ENCODE data around the gene SLC24A5. TPM values are rescaled to one million over a fixed set of nuclear protein-coding genes. Genes with fewer than 3 reads are reported as not detected.

Gene SLC24A5
- total RNA-seq, 1 donor = not detected

DNA sequence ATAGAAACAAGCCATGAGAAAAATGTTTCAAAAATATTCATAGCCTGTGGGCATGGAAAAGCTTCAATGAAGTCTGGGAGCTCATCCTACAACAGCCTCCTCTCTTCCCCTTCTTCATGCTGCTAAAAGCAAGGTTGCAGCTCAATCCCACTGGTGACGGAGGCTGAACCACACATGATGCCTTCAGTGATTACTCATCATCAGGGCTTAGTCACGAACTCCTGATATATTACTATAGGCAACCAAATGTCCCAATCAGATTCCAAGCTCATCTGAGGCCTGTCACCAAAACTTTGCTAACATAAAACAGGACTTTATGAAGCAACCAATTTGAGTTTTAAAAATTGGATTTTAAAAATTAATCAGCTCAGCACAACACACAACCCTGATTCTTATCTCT is 24.0 kb upstream of the SLC24A5 start:
- Histone ChIP-seq H3K4me3 (ENCODE audit: insufficient read depth, low read length) (no peak overlapping the region), H3K36me3 (ENCODE audit: insufficient read depth, low read length) (no peaks in the 10 kb centered on the region), H3K79me2 (ENCODE audit: insufficient read depth, low read length) (no peaks in the 10 kb centered on the region), H3K27ac (ENCODE audit: low read depth, low read length) (no peak overlapping the region), H4K20me1 (ENCODE audit: insufficient read depth, low read length) (no peaks in the 10 kb centered on the region), H3K27me3 (ENCODE audit: insufficient read depth, low read length) (no peaks in the 10 kb centered on the region), H3K4me2 (ENCODE audit: insufficient read depth, low read length) (no peak overlapping the region), H3K9me3 (ENCODE audit: low read depth, low read length) (no peaks in the 10 kb centered on the region), H2AFZ (ENCODE audit: low read length) (no peak overlapping the region), H3K4me1 (ENCODE audit: insufficient read depth, low read length) (peaks cover 4% of the 10 kb centered on the region)
- peak; percentile 82 for DNase-seq (ENCODE audit: insufficient read length, low spot score, missing footprints)
- TF ChIP-seq, protein P1, sequence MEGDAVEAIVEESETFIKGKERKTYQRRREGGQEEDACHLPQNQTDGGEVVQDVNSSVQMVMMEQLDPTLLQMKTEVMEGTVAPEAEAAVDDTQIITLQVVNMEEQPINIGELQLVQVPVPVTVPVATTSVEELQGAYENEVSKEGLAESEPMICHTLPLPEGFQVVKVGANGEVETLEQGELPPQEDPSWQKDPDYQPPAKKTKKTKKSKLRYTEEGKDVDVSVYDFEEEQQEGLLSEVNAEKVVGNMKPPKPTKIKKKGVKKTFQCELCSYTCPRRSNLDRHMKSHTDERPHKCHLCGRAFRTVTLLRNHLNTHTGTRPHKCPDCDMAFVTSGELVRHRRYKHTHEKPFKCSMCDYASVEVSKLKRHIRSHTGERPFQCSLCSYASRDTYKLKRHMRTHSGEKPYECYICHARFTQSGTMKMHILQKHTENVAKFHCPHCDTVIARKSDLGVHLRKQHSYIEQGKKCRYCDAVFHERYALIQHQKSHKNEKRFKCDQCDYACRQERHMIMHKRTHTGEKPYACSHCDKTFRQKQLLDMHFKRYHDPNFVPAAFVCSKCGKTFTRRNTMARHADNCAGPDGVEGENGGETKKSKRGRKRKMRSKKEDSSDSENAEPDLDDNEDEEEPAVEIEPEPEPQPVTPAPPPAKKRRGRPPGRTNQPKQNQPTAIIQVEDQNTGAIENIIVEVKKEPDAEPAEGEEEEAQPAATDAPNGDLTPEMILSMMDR (IDR thresholded peaks at IDR 0.05; ENCODE audit: extremely low read depth, low read depth, low read length) = no peak

DNA sequence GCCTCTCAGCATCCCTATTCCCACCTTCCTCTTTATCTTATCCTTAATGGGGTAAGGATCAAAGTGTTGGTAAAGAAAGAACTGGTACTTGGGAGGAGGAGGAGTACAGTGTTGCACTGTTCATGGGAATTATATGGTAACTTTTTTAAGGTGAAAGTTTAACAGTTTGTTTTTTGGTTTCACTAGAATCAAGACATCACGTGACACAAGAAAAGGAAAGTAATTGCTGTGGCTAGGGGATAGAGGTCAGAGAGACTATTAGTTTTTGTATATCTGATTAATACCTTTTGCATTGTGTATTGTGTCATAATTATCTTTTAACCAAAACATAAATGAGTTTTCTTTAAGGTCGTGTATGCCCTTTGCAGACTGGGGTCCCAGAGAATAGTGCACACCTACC is 23.5 kb upstream of the SLC24A5 start:
- H3K4me1 ChIP-seq (ENCODE audit: insufficient read depth, low read length) = peaks cover 4% of the 10 kb centered on the region
- H2AFZ ChIP-seq (ENCODE audit: low read length) = no peak overlapping the region
- H3K9me3 ChIP-seq (ENCODE audit: low read depth, low read length) = no peaks in the 10 kb centered on the region
- H3K4me3 ChIP-seq (ENCODE audit: insufficient read depth, low read length) = no peak overlapping the region
- no peak overlapping the region for H3K4me2 ChIP-seq (ENCODE audit: insufficient read depth, low read length)
- H3K79me2 ChIP-seq (ENCODE audit: insufficient read depth, low read length) = no peaks in the 10 kb centered on the region
- DNase-seq (ENCODE audit: insufficient read length, low spot score, missing footprints) = no peak
- TF ChIP-seq, protein P1 (IDR thresholded peaks at IDR 0.05; ENCODE audit: extremely low read depth, low read depth, low read length) = no peak
- H3K36me3 ChIP-seq (ENCODE audit: insufficient read depth, low read length) = no peaks in the 10 kb centered on the region
- no peaks in the 10 kb centered on the region for H4K20me1 ChIP-seq (ENCODE audit: insufficient read depth, low read length)
- no peaks in the 10 kb centered on the region for H3K27me3 ChIP-seq (ENCODE audit: insufficient read depth, low read length)
- no peak overlapping the region for H3K27ac ChIP-seq (ENCODE audit: low read depth, low read length)

DNA sequence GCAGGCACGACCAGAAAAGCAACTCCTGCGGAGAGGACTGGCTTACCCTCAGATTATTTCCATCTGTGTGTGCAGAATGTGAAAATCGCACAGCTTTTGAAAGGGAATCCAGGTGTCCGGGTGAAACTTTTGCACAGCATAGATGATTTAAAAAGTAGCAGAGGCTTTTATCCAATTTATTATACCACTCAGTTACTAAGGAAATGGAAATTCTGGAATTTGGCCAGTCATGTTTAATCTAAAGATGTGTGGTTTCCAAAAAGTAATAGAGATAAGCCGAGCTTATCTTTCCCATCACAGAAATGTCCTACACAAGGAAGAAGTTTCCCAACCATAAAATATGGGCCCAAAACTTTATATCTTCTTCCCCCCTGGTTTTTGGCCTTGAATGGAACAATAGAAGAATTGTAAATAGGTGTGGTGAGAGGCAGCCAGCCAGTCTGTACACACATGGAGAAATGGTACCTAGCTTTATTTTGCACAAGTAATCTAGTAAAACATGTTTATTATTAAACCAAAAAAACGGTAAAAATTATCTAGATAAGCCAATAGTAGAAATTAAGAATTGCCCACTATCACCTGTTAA is 19.3 kb upstream of the SLC24A5 start:
- Histone ChIP-seq H2AFZ (ENCODE audit: low read length) (no peak overlapping the region), H3K27me3 (ENCODE audit: insufficient read depth, low read length) (peaks cover 6% of the 10 kb centered on the region), H3K79me2 (ENCODE audit: insufficient read depth, low read length) (no peaks in the 10 kb centered on the region), H4K20me1 (ENCODE audit: insufficient read depth, low read length) (no peaks in the 10 kb centered on the region), H3K9me3 (ENCODE audit: low read depth, low read length) (no peaks in the 10 kb centered on the region), H3K4me2 (ENCODE audit: insufficient read depth, low read length) (no peak overlapping the region), H3K36me3 (ENCODE audit: insufficient read depth, low read length) (no peaks in the 10 kb centered on the region), H3K27ac (ENCODE audit: low read depth, low read length) (no peak overlapping the region), H3K4me3 (ENCODE audit: insufficient read depth, low read length) (no peak overlapping the region), H3K4me1 (ENCODE audit: insufficient read depth, low read length) (peaks cover 4% of the 10 kb centered on the region)
- TF ChIP-seq, protein P1 (IDR thresholded peaks at IDR 0.05; ENCODE audit: extremely low read depth, low read depth, low read length) = no peak
- DNase-seq (ENCODE audit: insufficient read length, low spot score, missing footprints) = no peak

DNA sequence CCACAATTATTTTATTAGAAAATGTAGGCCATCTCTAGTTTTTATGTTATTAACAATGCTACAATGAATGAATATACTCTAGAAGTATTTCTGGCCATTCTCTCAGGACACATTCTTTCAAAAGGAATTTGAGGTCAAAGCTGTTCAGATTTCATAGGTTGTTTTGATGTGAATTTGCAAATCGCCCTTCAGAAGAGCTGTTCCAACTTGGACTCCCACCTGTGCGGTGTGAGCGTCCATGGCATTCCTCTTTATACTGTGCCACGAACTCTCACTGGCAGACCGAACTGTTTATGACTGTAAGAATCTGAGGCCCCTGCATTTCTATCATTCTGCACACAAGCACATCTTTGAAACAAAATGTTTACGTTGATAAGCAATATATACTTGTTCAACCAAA is 18.6 kb upstream of the SLC24A5 start:
- H3K4me3 ChIP-seq (ENCODE audit: insufficient read depth, low read length) = no peak overlapping the region
- TF ChIP-seq, protein P1 (IDR thresholded peaks at IDR 0.05; ENCODE audit: extremely low read depth, low read depth, low read length) = no peak
- no peaks in the 10 kb centered on the region for H3K79me2 ChIP-seq (ENCODE audit: insufficient read depth, low read length)
- no peaks in the 10 kb centered on the region for H3K4me1 ChIP-seq (ENCODE audit: insufficient read depth, low read length)
- H2AFZ ChIP-seq (ENCODE audit: low read length) = no peak overlapping the region
- no peaks in the 10 kb centered on the region for H3K36me3 ChIP-seq (ENCODE audit: insufficient read depth, low read length)
- no peaks in the 10 kb centered on the region for H3K9me3 ChIP-seq (ENCODE audit: low read depth, low read length)
- H4K20me1 ChIP-seq (ENCODE audit: insufficient read depth, low read length) = no peaks in the 10 kb centered on the region
- DNase-seq (ENCODE audit: insufficient read length, low spot score, missing footprints) = no peak
- peaks cover 6% of the 10 kb centered on the region for H3K27me3 ChIP-seq (ENCODE audit: insufficient read depth, low read length)
- H3K27ac ChIP-seq (ENCODE audit: low read depth, low read length) = no peak overlapping the region
- H3K4me2 ChIP-seq (ENCODE audit: insufficient read depth, low read length) = no peak overlapping the region

Measured in osteoblast (primary cell).